Measurements from ENCODE around the gene C2CD3.
"Not testable (repeated sequence)": the region's sequence is repeated elsewhere in the genome, so short reads cannot be mapped to it uniquely, and the experiment has no call there.

Gene C2CD3

DNA sequence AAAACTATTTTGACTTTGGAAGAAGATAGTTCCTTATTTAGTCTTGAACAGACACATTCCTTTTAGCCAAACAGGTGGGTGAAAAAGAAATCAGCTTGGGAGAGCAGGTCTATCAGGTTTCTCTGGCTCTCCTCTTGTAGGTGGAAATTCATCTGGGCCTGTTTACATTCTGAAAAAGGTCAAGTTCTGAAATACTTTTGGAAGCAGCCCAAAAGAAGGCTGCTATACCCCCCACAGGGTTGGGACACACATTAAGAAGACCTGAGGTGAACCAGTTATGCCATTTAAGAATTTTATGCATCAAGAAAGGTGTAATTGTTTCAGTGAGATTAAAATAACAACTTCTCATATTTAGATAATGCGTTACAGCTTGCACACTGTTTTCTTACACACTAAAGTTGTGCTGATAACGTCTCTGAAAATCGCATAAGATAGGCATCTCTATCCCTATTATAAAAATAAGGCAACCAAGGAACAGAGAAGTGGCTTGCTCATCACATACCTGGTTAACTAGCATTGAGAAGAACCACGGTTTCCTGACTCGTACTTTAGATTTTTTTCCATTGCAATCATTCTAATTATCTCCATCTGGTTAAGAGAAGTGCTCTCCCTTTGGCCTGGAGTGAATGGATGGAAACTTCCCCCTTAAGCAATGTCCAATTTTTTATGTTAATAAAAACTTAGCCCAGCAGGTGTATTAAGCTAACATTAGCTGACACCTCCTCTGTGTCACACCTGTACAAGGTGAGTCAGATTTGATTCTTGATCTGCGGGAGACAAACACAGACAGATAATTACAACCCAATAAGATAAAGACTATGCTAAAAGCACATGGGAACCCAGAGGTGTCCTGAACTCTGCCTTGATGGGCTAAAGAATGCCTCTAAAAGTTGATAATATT is 101.4 kb downstream of the C2CD3 start:
- DNase-seq (ENCODE audit: low read depth in 3 of 3) = no peak

DNA sequence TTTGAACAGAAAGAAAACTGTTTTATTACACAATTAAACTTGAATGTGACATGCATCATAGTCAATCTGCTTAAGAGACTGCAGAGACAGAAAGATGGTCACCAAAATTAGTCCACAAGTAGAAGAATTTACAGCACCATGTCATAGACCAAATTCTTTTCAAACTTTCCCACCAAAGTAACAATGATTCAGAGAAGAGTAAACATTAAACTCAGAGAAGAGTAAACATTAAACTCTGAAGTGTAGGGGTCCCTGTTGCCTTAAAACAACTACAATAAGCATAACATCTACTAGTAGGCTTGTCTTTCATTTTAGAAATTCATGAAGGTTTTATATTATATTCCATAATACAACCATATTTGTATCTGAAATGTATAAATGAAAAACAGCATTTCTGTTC is 104.1 kb downstream of the C2CD3 start:
- DNase-seq (ENCODE audit: low read depth in 3 of 3) = not testable (repeated sequence)

DNA sequence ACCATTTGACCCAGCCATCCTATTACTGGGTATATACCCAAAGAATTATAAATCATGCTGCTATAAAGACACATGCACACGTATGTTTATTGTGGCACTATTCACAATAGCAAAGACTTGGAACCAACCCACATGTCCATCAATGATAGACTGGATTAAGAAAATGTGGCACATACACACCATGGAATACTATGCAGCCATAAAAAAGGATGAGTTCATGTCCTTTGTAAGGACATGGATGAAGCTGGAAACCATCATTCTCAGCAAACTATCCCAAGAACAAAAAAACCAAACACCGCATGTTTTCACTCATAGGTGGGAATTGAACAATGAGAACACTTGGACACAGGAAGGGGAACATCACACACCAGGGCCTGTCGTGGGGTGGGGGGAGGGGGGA is 105.3 kb downstream of the C2CD3 start:
- not testable (repeated sequence) for DNase-seq (ENCODE audit: low read depth in 3 of 3)

DNA sequence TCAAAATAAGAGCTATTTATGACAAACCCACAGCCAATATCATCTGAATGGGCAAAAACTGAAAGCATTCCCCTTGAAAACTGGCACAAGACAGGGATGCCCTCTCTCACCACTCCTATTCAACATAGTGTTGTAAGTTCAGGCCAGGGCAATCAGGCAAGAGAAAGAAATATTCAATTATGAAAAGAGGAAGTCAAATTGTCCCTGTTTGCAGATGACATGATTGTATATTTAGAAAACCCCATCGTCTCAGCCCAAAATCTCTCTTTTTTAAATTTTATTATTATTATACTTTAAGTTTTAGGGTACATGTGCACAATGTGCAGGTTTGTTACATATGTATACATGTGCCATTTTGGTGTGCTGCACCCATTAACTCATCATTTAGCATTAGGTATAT is 107.2 kb downstream of the C2CD3 start:
- DNase-seq (ENCODE audit: low read depth in 3 of 3) = not testable (repeated sequence)

DNA sequence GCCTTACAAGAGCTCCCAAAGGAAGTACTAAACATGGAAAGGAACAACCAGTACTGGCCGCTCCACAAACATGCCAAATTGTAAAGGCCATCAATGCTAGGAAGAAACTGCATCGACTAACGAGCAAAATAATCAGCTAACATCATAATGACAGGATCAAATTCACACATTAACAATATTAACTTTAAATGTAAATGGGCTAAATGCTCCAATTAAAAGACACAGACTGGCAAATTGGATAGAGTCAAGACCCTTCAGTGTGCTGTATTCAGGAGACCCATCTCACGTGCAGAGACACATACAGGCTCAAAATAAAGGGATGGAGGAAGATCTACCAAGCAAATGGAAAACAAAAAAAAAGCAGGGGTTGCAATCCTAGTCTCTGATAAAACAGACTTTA is 109.2 kb downstream of the C2CD3 start:
- DNase-seq (ENCODE audit: low read depth in 3 of 3) = not testable (repeated sequence)

DNA sequence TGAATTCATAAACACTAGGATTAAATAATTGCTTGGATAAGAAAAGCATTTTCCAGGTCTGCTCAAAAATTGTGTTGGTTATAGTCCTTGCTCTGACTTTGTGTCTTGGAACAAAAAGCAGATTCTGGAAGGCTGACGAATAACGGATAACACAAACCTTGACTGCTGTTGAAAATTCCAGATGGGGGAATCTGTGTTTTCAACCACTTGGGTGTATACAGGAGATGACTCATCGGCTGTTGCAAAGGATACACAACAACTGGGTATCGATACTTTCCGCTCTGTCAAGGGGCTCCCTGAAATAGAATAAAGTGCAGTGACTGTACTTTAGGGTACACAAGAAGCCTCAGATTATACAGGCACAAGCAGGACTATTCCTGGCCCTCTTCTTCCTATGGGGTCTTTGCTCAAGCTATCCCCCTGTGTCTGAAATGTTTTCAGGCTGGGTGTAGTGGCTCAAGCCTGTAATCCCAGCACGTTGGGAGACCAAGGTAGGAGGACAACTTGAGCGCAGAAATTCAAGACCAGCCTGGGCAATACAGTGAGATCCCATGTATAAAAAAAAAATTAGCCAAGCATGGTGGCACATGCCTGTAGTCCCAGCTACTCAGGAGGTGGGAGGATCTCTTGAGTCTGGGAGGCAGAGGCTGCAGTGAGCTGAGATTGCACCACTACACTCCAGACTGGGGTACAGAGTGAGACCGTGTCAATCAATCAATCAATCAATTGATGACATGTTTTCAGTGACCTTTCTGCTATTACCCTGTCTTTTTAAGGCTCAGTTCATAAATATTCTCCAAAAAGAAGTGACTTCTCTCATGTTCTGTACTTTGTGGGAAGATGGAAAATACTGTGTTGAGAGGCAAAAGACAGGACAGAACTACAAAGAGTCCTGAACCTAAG is 113.3 kb downstream of the C2CD3 start:
- no peak for DNase-seq (ENCODE audit: low read depth in 3 of 3)

DNA sequence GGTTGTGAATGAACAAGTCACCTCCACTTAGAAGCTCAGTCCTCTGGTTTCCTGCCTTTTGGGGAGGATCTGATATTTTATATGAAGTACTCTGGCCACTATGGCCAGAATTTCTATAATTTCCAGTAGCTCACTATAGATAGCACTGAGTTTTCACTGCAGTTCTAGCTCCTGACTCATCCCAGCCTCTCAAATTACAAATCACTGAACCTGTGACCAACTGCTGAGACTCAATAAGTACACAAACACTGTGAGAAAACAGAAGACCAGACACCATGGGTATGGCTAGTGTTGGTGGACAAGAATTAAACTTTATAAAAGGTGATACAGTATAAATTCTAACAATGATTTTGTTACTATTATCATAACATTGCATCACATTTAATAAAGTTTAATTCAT is 114.9 kb downstream of the C2CD3 start:
- DNase-seq (ENCODE audit: low read depth in 3 of 3) = no peak

DNA sequence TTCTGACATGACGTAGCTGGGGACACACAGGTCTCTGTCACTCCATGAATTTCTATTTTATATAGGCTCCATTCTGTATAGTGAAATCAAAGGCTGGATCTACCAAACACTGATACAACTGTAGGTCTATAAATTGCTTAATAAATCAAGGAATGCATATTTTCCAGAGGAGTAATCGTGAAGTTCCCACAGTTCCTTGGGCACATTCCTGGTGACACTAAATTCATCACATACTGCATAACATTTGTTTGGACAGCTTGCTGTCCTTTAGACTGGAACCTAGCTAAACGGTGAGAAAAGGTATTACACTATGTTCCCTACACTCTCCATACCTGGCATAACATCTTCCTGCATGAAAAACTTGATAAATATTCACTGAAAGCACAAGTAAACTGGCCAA is 120.3 kb downstream of the C2CD3 start:
- DNase-seq (ENCODE audit: low read depth in 3 of 3) = no peak

DNA sequence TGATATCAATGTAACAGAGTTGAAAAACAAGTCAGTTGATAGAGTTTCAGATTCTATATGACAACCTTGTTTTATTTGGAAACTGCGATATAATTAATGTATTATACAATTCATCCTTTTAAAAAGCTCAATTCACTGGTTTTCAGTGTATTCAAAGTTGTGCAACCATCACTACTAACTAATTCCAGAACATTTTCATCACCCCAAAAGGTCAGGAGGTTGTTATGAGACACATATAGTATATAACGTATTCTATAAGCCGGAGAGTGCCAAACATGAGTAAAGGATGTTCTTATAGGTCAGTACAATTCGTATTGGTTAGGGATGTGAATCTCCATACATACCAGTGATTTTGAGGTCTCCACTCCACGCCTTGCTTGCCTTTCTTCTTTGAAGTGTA is 121.8 kb downstream of the C2CD3 start:
- DNase-seq (ENCODE audit: low read depth in 3 of 3) = no peak

DNA sequence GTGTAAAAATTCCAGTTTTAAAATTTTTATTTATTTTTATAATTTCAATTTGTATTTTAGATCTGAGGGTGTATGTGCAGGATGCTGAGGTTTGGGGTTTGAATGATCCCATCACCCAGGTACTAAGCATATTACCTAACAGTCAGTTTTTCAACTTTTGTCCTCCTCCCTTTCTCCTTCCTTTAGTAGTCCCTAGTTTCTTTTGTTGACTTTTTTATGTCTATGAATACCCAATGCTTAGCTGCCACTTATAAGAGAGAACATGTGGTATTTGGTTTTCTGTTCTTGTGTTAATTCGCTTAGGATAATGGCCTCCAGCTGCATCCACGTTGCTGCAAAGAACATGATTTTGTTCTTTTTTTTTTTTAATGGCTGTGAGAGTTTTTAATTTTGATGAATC is 126.3 kb downstream of the C2CD3 start:
- no peak for DNase-seq (ENCODE audit: low read depth in 3 of 3)

DNA sequence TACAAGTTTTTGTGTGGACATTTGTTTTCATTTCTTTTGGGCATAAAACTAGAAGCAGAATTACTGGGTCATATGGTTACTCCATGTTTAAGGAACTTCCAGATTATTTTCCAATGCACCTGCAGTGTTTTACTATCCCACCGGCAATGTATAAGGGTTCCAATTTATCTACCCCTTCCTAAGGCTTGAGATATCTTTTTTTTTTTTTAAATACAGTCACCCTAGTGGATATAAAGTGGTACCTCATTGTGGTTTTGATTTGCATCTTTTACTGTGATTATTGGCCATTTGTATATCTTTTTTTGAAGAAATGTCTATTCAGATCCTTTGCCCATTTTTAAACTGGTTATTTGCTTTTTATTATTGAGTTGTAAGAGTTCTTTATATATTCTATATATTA is 127.4 kb downstream of the C2CD3 start:
- no peak for DNase-seq (ENCODE audit: low read depth in 3 of 3)

DNA sequence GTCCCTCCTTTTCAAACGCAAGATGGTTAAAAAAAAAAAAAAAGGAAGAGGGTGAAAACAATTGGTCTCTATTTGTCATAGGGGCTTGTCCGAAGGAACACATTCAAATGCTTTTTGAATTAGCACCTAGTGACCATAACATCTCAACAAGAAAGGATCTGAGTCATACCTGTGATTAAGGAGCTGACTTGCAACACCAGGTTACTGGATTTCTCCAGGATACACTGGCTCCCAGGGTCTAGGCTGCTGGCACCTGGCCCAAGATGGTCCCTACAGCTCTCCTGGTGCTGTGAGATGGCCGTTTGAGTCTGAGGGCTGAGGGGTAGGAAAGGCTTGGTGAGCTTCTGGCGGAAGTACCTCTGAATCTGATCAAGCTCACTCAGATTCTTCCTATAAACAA is 133.5 kb downstream of the C2CD3 start:
- no peak for DNase-seq (ENCODE audit: low read depth in 3 of 3)

DNA sequence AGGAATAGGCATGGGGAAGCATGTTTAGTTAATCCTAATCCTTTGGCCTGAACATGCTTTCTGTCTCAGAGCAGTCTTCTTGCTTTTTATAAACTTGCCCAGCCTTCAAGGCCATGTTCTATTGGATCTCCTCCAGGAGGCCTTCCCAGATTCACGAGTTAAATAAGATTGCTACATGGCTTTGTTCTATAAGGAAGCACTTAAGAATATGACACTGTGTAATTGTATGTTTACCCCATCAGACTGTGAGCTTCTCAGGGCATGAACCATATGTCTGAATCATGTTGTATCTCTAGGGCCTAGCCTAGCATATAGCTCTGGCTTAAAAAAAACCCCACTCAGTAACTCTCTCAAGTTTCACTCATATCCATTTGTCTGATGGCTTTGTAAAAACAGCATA is 135.5 kb downstream of the C2CD3 start:
- DNase-seq (ENCODE audit: low read depth in 3 of 3) = no peak

DNA sequence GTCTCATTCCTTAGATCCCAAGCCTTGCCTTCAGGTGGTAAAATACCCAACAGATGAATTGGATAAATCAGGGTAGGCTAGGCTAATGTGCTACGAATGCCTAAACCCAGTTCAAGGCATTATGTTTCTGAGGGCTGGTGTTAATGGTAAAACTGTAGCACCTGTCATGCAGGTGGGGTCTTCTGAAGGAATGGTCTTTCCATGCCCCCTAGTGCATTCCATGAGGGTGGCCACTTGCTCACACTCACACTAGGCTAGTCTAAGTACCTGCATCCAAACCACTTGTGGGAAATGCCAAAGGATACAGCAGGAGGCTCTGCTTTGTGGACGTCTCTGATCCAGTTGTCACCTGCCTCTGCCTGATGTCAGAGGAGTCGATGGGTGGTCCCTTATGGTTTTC is 137.8 kb downstream of the C2CD3 start:
- DNase-seq (ENCODE audit: low read depth in 3 of 3) = no peak

DNA sequence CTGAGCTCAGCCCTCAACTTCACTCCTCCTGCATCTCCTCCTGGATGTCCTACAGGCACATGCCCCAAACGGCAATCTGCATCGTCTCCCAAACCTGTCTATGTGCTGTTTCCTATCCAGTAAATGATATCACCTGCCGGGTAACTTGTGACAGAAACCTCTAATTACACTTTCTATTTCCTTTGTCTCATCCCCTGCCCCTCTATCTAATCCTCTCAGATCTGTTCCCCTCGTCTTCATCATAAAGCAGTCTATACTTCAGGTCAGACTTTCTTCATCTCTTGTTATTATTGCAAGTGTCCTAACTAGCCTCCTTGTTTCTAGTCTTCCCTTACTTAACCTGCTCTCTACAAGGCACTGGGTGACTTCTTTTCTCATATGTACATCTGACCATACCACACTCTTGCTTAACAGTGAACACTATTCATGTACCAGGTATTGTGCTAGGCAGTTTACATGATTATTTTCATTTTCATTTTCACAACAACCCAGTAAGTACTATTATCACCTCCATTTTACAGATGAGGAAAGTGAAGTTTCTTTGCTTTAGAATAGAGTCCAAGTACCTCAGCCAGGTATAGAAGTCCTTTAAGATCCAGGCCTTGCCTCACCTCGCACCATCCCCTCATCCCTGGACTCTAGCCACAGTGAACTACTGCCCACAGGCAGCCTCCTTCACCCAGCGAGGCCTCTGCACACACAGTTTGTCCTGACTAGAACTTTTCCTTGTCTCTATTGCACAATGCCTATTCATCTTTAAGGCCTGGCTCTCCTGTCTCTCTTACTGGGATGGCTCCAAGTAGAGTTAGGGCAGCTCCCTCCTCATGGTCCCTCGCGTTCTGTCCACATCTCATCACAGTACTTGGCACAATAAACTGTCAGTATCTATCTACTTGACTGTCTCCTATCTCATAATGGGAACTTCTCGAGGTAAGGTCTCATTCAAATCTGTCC is 139.8 kb downstream of the C2CD3 start:
- no peak for DNase-seq (ENCODE audit: low read depth in 3 of 3)

DNA sequence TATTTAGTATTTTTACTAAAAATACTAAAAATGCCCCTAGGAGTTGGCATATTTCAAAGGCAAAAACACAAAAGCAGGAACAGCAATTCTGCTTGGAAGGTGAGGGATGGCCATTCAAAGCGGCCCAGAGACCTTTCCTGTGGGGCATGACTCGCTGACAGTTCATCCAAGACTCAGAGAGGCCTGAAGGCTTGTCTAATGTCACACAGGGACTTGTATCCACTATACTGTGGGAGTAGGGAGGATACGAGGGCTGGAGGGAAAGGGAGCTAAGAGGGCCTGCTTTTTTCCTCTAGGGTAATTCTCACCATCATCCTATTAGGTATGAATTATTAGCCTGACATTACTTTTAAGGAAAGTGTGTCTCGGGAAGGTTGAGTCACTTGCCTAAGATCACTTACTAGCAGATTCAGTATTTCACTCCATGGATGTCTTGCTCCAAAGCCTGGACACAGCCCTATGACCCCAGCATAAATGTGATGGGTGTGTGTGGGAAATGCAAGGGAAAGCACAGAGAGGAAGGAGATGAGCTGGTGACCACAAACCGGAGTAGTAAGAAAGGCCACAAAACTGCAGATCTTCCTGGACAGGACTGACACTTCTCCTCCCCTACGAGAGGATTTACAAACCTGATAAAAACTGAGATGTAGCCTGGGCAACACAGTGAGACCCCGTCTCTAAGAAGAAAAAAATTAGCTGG is 145.2 kb downstream of the C2CD3 start:
- no peak for DNase-seq (ENCODE audit: low read depth in 3 of 3)

DNA sequence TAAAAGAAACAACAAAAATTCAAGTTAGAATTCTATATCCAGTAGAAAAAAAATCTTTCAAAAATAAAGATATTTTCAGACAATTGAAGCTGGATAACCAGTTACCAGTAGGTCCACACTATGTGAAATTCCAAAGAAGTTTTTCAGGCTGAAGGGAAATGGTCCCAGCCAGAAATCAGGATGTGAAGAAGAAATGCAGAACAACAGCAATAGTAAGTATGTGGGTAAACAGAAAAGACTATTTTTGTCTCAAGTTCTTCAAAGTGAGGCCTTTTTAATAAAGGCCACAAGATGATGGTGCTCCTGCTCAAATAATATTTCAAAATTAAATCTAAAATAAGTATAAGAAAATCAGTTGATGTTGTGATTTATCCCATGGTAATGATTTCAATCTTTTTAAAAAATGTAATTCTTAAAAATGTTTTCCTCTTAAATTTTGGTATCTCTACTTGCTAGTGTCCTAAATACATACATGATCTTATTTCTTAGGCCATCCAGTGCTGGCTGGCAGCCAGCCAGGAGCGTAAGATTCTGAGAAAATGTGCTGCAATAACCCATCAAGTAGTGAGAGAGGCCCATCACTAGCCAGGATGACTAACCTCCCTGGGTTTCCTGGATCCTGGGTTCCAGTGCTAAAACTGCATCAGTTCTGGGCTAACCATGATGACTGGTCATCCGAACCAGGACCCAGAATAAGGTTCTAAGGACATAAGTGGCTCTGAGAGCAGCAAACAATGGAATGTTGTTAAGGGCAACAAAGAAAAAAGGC is 146.4 kb downstream of the C2CD3 start:
- no peak for DNase-seq (ENCODE audit: low read depth in 3 of 3)

DNA sequence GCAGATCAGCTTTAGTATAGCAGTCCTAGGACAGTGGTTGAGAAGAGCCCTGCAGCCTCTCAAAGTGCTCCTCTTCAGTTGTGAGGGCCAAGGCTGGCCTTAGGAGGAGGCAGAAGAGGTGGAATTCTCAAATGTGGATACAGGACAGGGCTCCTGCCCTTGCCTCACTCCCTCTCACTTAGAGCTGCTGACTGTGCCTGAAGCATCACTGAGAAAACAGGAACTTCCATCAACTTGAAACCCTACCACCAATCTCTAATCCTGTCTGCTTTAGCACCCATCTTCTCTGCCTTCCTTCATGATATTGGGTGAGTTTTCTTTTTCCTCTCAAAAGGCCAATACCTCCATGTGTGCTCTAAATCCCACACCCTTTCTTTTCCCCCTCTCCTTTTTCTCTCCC is 147.5 kb downstream of the C2CD3 start:
- DNase-seq (ENCODE audit: low read depth in 3 of 3) = no peak

DNA sequence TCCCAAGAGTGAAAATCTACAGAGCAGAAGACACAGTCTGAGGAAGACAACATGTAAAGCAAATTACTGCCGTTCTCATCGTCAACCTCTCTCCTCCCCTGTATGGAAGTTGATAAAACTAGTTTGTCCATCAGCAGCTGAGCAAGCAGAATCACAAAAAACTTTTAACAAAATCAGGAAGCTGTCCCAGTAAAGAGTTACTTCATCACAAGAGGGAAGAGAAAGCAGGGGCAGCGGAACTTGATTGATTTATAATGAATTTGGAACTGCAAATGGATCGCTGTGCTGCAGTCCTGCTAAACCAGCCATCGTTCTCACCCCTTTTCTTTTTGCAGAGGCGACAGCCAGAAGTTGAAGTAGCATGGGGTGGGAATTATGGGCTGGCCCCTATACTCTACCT is 148.3 kb downstream of the C2CD3 start:
- no peak for DNase-seq (ENCODE audit: low read depth in 3 of 3)

DNA sequence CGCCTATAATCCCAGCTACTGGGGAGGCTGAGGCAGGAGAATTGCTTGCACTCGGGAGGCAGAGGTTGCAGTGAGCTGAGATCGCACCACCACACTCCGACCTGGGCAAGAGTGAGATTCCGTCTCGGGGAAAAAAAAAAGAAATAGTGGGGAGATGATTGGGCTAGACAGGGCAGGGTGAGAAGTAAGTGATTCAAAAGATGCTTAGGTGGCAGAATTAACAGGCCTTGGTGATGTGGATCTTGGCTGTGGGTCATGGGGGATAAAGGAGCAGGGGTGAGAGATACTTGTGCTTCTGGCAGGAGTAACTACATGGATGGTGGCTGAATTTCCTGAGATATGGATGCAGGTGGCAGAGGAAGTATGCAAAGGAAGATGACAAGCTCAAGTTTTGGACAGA is 148.8 kb downstream of the C2CD3 start:
- no peak for DNase-seq (ENCODE audit: low read depth in 3 of 3)
